Ishikawa (cell line): ENCODE results near the gene CEP128.

Experiments
- CREB1 ChIP-seq: IDR thresholded peaks from 2 replicates; pipeline ENCODE4 v1.6.1; 2012; ENCODE audit warnings: low read depth
- EGR1 ChIP-seq: IDR thresholded peaks from 2 replicates; pipeline ENCODE4 v1.6.1; 2012
- EP300 ChIP-seq: IDR thresholded peaks from 2 replicates; pipeline ENCODE4 v1.6.1; 2012; ENCODE audit warnings: borderline replicate concordance
- FOXM1 ChIP-seq: IDR thresholded peaks from 2 replicates; pipeline ENCODE4 v1.6.1; 2012; ENCODE audit warnings: low read depth, borderline replicate concordance
- MAX ChIP-seq: IDR thresholded peaks from 2 replicates; pipeline ENCODE4 v1.6.1; 2012
- NFIC ChIP-seq: IDR thresholded peaks from 2 replicates; pipeline ENCODE4 v1.6.1; 2012
- RAD21 ChIP-seq: IDR thresholded peaks from 2 replicates; pipeline ENCODE4 v1.6.1; 2012; ENCODE audit warnings: low read depth
- REST ChIP-seq: IDR thresholded peaks from 2 replicates; pipeline ENCODE4 v1.6.1; 2012; ENCODE audit warnings: low read depth, mild to moderate bottlenecking
- TAF1 ChIP-seq: IDR thresholded peaks from 2 replicates; pipeline ENCODE4 v1.6.1; 2012; ENCODE audit warnings: low read depth, mild to moderate bottlenecking
- TEAD4 ChIP-seq: IDR thresholded peaks from 2 replicates; pipeline ENCODE4 v1.6.1; 2012
- YY1 ChIP-seq: IDR thresholded peaks from 2 replicates; pipeline ENCODE4 v1.6.1; 2012; ENCODE audit warnings: low read depth
- ZBTB7A ChIP-seq: IDR thresholded peaks from 2 replicates; pipeline ENCODE4 v1.6.1; 2012; ENCODE audit warnings: low read depth

- TF ChIP-seq EP300 (no peak), RAD21 (no peak), ZBTB7A (no peak), CREB1 (no peak), TEAD4 (no peak), MAX (no peak), YY1 (no peak), FOXM1 (no peak), TAF1 (no peak), NFIC (no peak), EGR1 (no peak), REST (no peak)
Observed at GRCh38 chr14:80923368-80923767, 18.2 kb downstream of the CEP128 start.
